DMS114 treated with DMSO at 0.1 percent for 48 hours (cell line): ENCODE measurements around the gene MAP2K7.
"Not testable (repeated sequence)": the region's sequence is repeated elsewhere in the genome, so short reads cannot be mapped to it uniquely, and the experiment has no call there.

ENCODE experiments used
- DNase-seq: peaks from one replicate; lab custom pipeline; 2025; ENCODE audit not compliant: unreplicated experiment; lab: John Stamatoyannopoulos, UW

MAP2K7 gene

GRCh38 chr19:7961082-7961481 is 57.4 kb downstream of the MAP2K7 start:
- not testable (repeated sequence) for DNase-seq

GRCh38 chr19:7961920-7962626 is 58.4 kb downstream of the MAP2K7 start:
- DNase-seq: no peak

GRCh38 chr19:7962644-7963268 is 59.1 kb downstream of the MAP2K7 start:
- DNase-seq: no peak

- no peak for DNase-seq
Observed at GRCh38 chr19:7963566-7963965, 59.9 kb downstream of the MAP2K7 start.
